Measurements from ENCODE around the gene DYNLT2B.
"Not testable (repeated sequence)": the region's sequence is repeated elsewhere in the genome, so short reads cannot be mapped to it uniquely, and the experiment has no call there.

DYNLT2B gene

DNA sequence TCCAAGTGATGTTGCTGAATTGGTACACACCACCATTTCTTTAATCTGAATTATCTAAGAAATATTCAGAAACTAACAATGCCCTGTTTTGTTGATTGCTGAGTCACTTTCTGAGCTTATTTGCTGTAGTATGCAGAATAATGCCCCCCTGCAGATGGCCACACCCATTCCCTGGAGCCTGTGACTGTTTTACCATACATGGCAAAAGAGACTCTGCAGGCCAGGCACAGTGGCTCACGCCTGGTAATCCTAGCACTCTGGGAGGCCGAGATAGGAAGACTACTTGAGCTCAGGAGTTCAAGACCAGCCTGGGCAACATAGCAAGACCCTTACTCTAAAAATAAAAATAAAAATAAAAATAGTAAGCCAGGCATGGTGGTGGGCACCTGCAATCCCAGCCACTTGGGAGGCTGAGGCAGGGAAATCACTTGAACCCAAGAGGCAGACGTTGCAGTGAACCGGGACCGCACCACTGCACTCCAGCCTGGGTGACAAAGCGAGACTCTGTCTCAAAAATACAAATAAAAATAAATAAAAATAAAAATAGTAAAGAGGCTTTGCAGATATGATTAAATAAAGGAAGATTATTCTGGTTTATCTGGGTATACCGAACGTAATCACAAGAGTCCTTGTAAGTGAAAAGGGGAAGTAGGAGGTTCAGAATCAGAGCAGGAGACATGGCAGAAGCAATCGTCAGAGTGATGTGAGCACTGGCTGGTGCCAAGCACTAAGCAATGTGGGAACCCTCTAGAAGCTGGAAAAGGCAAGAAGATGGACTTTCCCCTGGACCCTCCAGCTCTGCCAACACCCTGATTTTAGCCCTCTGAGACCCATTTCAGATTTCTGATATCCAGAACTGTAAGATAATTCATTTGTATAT is 49.5 kb downstream of the DYNLT2B start:
- DNase-seq: no peak

DNA sequence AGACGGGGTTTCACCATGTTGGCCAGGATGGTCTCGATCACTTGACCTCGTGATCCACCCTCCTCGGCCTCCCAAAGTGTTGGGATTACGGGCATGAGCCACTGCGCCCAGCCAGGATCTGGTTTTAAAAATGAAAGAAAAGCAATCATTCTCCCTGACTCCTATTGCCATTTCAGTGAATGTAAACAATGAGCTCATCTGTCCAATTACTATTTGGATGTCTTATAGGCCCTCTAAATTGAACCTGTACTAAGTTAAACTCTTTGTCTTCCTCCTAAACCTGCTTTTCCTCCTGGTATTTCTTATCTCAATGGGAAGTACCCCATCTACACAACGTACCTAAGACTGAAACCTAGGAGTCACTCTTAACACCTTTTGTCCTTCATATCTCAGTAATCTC is 54.2 kb downstream of the DYNLT2B start:
- DNase-seq: no peak

DNA sequence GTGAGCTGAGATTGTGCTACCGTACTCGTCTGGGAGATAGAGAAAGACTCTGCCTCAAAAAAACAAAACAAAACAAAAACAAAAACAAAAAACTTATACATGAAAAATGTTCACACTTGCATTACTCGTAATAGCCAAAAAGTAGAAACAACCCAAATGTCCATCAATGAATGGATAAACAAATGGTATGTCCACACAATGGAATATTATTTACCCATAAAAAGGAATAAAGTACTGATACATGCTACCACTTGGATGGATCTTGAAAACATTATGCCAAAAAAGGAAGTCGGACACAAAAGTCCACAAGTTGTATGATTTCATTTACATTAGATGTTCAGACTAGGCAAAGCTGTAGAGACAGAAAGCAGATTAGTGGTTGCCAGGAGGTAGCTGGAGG is 57.3 kb downstream of the DYNLT2B start:
- no peak for DNase-seq

DNA sequence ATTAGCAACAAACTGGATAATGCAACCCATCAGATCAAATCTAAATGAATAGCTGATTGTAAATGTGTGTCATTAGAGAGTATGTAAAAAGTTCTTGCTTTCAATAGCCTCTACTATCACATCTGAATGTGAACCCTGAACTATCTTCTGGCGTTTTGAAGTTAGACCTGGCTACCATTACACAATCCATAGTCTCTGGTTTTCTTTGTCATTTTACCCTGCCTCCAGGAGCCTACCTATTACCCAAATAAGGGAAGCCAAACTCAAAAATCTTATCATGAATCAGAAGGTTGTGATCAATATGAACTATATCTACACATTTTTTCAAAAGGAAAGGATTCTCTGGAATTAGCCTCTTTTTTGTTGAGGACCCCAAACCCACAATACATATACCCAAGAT is 62.3 kb downstream of the DYNLT2B start:
- DNase-seq: no peak

DNA sequence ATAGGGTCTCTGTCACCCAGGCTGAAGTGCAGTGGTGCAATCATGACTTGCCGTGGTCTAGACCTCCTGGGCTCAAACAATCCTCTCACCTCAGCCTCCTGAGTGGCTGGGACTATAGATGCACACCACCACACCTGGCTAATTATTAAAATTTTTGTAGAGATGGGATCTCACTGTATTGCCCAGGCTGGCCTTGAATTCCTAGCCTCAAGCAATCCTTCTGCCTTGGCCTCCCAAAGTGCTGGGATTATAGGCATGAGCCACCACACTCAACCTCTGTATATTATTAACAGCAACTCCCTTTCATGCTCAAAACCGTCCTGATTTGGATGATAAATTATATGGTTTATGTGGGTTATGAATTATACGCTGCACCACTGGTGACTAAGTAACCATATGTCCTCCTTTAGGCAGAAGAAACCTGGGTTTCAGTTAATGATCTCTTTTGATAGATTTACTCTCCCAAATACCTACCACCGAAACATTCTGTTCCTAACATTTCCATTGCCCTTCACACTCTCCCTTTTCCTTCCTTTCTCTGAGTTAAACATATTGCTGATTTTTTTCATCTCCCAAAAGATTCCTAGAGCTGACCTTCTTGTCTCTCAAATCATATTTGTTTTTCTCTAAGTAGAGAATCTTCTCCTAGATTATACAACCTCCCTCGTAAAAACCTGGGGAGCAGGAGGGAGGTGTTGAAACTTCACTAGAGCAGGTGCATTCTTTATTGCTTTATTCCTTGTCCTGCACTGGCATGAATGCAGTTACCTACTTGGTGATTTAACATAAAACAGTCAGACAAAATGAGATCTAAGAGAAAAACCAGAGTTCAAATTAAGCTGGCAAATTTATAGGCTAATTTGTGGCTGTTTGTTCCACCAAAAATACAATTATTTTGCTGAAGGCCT is 63.4 kb downstream of the DYNLT2B start:
- DNase-seq: no peak

DNA sequence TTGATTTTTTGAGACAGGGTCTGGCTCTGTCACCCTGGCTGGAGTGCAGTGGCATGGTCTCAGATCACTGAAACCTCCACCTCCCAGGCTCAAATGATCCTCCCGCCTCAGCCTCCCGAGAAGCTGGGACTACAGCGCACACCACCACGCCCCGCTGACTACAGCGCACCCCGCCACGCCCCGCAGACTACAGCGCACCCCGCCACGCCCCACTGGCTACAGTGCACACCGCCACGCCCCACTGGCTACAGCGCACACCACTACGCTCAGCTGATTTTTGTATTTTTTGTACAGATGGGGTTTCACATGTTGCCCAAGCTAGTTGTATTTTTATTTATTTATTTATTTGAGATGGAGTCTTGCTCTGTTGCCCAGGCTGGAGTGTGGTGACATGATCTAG is 66.1 kb downstream of the DYNLT2B start:
- DNase-seq: no peak

DNA sequence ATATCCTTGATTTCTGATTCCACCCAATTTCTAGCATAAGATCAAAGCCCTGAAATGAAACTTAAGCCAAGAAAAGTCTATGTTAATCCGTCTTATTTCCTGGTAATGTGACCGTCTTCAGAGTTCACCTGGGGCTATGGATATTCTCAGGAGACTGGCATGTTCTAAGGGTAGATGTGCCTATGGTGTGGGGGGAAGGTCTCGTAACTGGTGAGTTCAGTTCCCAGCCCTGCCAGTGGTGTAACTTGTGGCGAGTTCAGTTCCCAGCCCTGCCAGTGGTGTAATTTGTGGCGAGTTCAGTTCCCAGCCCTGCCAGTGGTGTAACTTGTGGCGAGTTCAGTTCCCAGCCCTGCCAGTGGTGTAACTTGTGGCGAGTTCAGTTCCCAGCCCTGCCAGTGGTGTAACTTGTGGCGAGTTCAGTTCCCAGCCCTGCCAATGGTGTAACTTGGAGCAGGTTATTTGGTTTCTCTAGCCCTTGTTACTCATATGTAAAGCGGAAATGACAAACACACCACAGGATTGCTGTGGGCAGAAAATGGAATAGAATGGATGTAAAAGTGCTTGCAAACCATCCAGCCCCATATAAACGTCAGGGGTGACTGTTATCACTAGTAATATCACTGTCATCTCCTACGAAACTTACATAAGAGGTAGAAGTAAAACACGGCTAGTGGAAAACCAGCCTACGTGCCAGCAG is 71.3 kb downstream of the DYNLT2B start:
- DNase-seq: no peak

DNA sequence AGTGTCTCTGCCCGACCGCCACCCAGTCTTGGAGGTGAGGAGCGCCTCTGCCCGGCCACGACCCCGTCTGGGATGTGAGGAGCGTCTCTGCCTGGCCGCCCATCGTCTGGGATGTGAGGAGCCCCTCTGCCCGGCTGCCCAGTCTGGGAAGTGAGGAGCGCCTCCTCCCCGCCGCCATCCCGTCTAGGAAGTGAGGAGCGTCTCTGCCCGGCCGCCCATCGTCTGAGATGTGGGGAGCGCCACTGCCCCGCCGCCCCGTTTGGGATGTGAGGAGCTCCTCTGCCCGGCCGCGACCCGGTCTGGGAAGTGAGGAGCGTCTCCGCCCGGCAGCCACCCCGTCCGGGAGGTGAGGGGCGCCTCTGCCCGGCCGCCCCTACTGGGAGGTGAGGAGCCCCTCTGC is 73.9 kb downstream of the DYNLT2B start:
- DNase-seq: not testable (repeated sequence)

DNA sequence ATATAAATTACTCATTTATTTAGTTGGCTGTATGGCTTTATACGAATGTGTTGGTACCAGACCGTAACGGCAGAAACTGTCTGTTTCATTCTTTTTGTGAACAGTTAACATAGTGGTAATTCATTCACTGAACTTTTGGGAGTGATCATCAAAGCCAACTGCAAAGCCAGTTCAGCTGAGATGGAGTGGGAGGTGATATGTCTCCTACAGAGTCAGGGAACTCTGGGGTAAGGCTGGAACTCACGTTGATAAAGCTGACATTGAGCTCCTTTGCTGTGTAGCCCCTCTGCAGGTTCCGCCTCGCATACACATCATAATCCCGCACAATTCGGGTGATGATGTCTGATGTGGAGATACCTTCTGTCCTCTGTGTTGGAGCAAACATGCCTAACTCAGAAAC is 76.3 kb downstream of the DYNLT2B start:
- no peak for DNase-seq
